Measurements from ENCODE around the gene STK36.

Gene STK36

GRCh38 chr2:218671654-218672566 is at the start of gene STK36, which contains the start of gene RNF25:
Gene STK36 (plus strand): TSS chr2:218672086. CDS start chr2:218672830, 744 bp downstream.
Gene RNF25 (minus strand): TSS chr2:218672002. CDS start chr2:218671970, 32 bp downstream.
- no peak for DNase-seq

- no peak for DNase-seq
Observed at GRCh38 chr2:218622606-218623365, 49.1 kb upstream of the STK36 start.

- no peak for DNase-seq
Observed at GRCh38 chr2:218623366-218623705, 48.5 kb upstream of the STK36 start.

GRCh38 chr2:218626369-218626768 is 45.5 kb upstream of the STK36 start:
- no peak for DNase-seq

GRCh38 chr2:218627939-218628338 is 43.9 kb upstream of the STK36 start:
- DNase-seq, result no peak

GRCh38 chr2:218631837-218632236 is 40.0 kb upstream of the STK36 start:
- DNase-seq, result no peak

- DNase-seq, result no peak
Observed at GRCh38 chr2:218635719-218636118, 36.2 kb upstream of the STK36 start.

GRCh38 chr2:218638372-218638771 is 33.5 kb upstream of the STK36 start:
- DNase-seq, result no peak

- DNase-seq, result no peak
Observed at GRCh38 chr2:218642121-218642656, 29.7 kb upstream of the STK36 start.

GRCh38 chr2:218642786-218643185 is 29.1 kb upstream of the STK36 start:
- no peak for DNase-seq

- no peak for DNase-seq
Observed at GRCh38 chr2:218643751-218644310, 28.1 kb upstream of the STK36 start.

- no peak for DNase-seq
Observed at GRCh38 chr2:218644721-218645120, 27.2 kb upstream of the STK36 start.

- DNase-seq, result no peak
Observed at GRCh38 chr2:218645126-218645525, 26.8 kb upstream of the STK36 start.

GRCh38 chr2:218648088-218648786 is 23.6 kb upstream of the STK36 start:
- no peak for DNase-seq

- no peak for DNase-seq
Observed at GRCh38 chr2:218648787-218649100, 23.1 kb upstream of the STK36 start.

- no peak for DNase-seq
Observed at GRCh38 chr2:218655751-218656150, 16.1 kb upstream of the STK36 start.

GRCh38 chr2:218658671-218659257 is 13.1 kb upstream of the STK36 start:
- DNase-seq, result no peak

- no peak for DNase-seq
Observed at GRCh38 chr2:218659258-218659987, 12.5 kb upstream of the STK36 start, which contains the start of the genes BCS1L and ZNF142. Gene BCS1L (plus strand): TSS chr2:218659683. CDS start chr2:218660988, 1,305 bp downstream. Gene ZNF142 (minus strand): TSS chr2:218659623. CDS start chr2:218656429, 3,194 bp downstream.

- no peak for DNase-seq
Observed at GRCh38 chr2:218659988-218660358, 11.9 kb upstream of the STK36 start.

GRCh38 chr2:218662377-218662776 is 9.5 kb upstream of the STK36 start:
- no peak for DNase-seq

- DNase-seq, result no peak
Observed at GRCh38 chr2:218662827-218663226, 9.1 kb upstream of the STK36 start.

- no peak for DNase-seq
Observed at GRCh38 chr2:218663901-218664300, 8.0 kb upstream of the STK36 start.

Data from cortex of kidney (tissue), 1 donor.